Stimulated activated CD4-positive, alpha-beta T cell treated with anti-CD3 and anti-CD28 coated beads, Interleukin-2, amount 100 ng/mL, for 24 hours (primary cell): ENCODE results near the gene ZSCAN10.

Source experiments
- DNase-seq, 2 donors: peaks; one replicate each; pipeline ENCODE4 v3.0.0-alpha.2; 2020

ZSCAN10 gene

DNA sequence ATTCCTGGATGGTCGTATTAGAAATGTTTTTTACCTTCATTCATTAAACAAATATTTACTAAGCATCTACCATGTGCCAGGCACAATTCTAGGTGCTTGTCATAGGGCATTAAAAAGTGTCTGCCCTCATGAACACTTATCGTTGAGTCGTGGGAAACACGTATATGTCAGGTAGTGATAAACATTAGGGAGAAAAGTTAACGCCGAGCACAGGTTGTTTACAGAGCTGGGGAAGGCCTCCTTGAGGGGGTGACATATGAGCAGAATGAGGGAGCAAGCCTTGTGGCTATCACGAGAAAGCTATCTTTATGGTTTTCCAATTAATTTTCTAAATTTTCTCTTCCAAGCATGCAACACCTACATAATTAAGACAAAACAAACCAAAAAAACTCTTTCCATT, 34.8 kb upstream of the ZSCAN10 start:
- no peak for DNase-seq

GRCh38 chr16:3131755-3132377, 32.8 kb upstream of the ZSCAN10 start:
- DNase-seq: peak; percentile 53 to 59

- DNase-seq: peak; percentile 65 to 78
Measured at GRCh38 chr16:3129137-3130131, 30.3 kb upstream of the ZSCAN10 start.

- DNase-seq: no peak
Measured at GRCh38 chr16:3127745-3128144, 28.7 kb upstream of the ZSCAN10 start.

- peak; percentile 98 to 99 for DNase-seq
Measured at GRCh38 chr16:3123986-3124886, 25.1 kb upstream of the ZSCAN10 start.

DNA sequence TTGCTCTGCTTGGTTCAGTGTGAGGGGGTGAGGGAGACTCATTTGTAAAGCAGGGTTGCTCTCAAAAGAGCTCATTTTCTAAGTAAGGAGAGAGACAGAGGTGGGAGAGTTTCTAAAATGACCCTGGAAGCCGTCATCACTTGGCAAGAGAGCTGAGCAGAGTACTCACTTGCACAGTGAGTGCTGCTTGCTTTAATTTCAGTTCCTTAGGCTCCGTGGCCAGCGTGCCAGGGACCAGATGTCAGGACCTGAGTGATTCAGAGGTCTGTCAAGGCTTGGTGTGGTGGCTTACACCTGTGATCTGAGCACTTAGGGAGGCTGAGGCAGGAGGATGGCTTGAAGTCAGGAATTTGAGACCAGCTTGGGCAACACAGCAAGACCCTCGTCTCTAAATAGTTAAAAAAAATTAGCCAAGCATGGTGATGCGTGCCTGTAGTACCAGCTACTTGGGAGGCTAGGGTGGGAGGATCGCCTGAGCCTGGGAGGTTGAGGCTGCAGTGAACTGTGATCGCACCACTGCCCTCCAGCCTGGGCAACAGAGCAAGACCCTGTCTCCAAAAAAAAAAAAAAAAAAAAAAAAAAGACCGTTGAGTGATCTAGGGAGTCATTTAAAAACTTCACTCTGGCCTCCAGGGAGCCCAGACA, 24.0 kb upstream of the ZSCAN10 start:
- no peak for DNase-seq

GRCh38 chr16:3121851-3122467, 22.9 kb upstream of the ZSCAN10 start:
- DNase-seq: no peak

- no peak for DNase-seq
Measured at GRCh38 chr16:3120435-3120834, 21.3 kb upstream of the ZSCAN10 start.

GRCh38 chr16:3119701-3120408, 20.8 kb upstream of the ZSCAN10 start:
- DNase-seq: no peak

DNA sequence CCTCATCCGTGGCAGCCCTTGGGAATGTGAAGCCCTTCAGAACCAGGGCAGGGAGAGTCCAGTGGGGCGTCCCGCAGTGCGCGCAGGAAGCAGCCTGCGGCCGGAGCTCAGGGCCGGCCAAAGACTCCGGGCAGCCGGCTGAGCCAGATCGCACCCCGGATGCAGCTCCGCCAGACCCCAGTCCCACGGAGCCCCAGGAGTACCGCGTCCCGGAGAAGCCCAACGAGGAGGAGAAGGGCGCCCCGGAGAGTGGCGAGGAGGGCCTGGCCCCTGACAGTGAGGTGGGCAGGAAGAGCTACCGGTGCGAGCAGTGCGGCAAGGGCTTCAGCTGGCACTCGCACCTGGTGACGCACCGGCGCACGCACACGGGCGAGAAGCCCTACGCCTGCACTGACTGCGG, 20.2 kb upstream of the ZSCAN10 start:
- DNase-seq: no peak

- no peak for DNase-seq
Measured at GRCh38 chr16:3118846-3119245, 19.8 kb upstream of the ZSCAN10 start.

DNA sequence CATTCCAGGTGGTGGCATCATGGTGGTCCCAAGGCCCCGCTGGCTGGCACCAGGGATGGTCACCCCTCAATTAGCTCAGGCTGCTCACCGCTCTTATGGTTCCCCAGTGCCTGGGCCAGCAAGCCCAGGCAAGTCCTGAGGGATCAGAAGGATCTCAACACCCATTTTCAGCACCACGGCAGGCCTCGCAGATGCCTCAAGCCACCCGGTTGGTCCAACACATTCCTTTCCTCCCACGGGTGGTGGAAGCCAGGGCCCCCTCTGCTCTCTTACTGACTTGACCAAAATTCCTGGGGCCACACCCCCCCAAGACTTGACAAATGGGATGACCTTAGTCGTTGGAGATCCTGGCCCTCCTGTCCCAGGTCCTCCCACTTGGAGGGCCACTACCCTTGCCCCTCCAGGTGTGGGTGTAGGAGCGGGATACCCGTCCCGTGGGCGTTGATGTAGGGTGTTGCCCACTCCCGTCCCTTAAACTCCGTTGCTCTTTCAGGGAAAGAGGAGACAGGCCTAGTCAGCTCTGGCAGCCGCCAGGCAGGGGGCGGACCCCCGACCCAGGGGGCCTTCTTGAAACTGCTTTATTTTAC, 19.2 kb upstream of the ZSCAN10 start:
- DNase-seq: no peak

- no peak for DNase-seq
Measured at GRCh38 chr16:3115561-3115960, 16.5 kb upstream of the ZSCAN10 start.

DNA sequence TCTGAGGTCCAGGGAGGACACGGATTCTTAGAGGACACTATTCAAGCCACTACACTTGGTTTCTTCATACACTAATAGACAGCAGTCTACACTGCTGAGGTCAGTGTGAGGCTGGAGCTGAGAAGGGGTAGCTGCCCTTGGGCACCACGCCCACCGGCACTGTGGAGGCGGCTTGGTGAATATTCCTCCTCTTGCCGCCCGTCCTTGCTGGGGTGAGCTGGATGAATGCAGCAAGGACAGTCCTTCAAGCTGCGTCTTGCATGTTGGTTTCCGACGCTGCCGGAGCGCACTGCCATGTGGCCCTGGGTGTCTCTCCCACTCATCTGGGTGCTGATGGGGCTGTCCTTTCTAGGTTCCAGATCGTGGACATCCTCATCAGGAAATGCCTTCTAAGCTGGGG, 15.9 kb upstream of the ZSCAN10 start:
- DNase-seq: no peak

DNA sequence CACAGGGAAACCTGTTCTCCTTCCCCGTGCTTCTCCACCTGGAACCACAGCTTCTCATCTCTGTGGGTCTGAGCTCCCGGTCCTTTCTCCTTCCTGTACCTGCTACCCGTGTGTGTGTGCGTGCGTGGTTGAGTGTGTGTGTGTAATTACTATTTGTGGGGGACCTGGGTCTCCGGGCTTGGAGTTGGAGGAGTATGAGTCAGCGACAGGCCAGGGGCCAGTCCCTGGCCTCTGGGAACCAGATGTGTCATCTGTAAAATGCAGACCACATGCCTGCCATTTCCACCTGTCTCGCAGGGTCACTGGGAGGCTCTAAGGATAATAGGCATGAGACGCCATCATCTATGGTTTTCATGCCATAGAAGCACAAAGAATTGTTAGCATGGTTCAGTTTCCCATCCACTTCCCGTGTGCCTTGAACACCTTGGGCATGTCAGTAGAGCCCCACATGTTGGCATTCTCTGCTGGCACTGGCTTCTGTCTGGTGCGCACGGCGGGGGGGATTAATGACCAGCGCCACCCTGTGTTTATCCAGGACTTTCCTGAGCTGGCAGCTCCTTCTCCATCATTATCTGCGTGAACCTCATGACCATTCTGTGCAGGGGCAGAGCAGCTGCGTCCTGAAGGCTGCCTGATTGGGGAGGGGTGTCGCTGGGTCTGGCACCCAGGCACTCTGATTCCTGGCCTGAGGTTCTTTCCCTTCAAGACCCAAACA, 14.8 kb upstream of the ZSCAN10 start:
- DNase-seq: no peak

DNA sequence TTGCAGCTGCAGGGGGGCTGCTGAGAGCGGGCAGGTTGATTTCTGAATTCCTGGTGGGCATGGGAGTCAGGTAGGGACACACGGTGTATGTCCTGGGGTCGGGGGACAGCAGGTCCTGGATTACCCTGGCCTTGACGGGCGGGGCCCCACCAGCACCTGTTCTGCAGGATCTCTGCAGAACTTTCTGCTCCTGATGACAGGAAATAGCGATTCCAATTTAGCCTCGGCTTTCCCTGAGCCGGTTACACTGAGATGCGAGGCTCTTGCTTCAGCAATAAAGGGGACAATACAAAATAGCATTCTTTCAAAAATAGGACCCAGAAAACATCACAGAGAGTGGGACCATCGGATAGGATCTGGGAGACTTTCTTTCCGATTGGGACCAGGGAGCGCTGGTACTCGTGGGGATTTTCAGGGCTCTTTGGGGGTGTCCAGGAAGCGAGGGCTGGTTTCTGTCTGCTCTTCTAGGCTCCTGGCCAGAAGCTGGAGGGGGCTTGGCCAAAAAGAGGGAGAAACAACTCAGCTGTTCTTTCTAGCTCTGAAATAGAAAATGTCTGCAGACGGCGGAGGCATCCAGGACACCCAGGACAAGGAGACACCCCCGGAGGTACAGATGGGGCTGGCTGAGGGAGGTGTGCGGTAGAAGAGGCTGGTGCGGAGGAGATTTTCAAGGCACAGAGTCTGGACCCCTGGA, 13.9 kb upstream of the ZSCAN10 start:
- DNase-seq: no peak

- no peak for DNase-seq
Measured at GRCh38 chr16:3112058-3112880, 13.2 kb upstream of the ZSCAN10 start, which contains the start of gene ZNF205. TSS of gene ZNF205 (plus strand) at chr16:3112586. CDS start at chr16:3113431, 845 bp downstream.

DNA sequence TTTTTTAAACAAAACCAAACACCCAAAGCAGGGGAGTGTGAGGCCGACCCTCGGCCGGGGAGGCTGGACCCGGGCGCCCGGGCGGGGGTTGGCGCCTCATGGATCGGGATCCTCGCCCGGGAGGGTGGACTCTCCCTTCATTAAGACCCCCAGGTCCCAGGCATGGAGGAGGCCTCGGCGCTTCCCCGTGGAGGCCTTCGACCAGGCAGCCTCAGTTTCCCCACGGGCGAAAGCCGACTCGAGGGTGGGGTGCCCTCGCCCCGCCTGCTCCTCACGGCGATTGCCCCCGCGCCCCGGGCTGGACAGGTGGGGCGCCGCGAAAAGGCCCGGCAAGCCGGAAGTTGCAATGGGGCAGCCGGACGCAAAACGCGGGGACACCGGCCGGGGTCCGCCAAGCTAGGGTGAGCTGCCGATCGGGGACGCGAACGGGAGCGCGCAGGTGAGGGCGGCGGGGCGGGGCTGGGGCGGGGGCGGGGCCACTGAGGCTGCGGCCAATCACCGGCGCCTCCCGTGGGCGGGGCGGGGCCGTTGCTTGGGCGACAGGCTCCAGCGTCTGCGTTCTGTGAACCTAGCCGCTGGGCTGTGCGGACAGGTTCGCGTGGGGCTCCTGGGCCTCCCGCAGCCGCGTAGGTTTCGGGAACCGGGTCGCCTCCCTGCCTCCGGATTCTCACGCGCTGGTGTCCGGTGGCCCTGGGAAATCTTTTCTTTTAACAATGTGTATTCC, 7.3 kb upstream of the ZSCAN10 start:
- DNase-seq: peak; percentile 90 to 93
